ENCODE results near the gene PROM1.

The PROM1 gene

DNA sequence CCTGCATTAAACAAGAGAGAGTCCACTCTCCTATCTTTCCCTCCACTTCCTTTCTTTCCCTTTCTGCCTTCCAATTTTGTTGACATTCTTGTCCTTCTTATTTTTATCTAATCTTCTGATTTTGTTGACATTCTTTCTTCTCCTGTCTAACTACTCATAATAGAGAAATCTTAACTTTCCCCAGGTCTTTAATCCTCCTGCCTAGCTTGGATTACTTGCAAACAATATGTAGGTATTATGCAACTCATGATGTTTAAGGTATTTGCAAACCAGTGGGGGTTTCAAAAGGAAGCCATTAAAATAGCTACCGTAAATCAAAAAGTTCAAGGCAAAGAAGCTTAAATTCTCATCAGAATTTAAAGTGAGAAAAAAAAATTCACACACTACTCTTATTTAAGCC lies 53.9 kb downstream of the PROM1 start:
- DNase-seq (ENCODE audit: low read depth in 1 of 2, low spot score in 1 of 2), result no peak

DNA sequence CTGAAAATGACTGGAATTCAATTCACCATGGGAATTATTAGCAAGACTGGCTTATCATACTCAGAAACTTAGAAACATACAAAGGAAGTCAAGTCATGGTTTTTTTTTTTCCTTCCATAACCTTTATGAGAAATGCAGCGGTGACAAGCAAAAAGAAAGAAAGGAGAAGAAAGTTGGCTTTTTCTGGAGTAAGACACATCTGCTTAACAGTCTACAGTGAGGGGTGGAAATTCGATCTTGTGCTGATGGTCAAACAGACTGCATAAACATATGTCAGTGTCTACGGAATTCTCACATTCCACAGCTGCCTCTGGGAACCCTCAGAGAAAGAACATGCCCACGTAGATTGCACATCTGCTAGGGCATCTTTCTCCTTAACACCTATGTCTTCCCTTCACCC lies 54.6 kb downstream of the PROM1 start:
- no peak for DNase-seq (ENCODE audit: low read depth in 1 of 2, low spot score in 1 of 2)

- no peak for DNase-seq (ENCODE audit: low read depth in 1 of 2, low spot score in 1 of 2)
Measured at GRCh38 chr4:16027626-16028025, 56.2 kb downstream of the PROM1 start.

- no peak for DNase-seq (ENCODE audit: low read depth in 1 of 2, low spot score in 1 of 2)
Measured at GRCh38 chr4:16027114-16027513, 56.7 kb downstream of the PROM1 start.

DNA sequence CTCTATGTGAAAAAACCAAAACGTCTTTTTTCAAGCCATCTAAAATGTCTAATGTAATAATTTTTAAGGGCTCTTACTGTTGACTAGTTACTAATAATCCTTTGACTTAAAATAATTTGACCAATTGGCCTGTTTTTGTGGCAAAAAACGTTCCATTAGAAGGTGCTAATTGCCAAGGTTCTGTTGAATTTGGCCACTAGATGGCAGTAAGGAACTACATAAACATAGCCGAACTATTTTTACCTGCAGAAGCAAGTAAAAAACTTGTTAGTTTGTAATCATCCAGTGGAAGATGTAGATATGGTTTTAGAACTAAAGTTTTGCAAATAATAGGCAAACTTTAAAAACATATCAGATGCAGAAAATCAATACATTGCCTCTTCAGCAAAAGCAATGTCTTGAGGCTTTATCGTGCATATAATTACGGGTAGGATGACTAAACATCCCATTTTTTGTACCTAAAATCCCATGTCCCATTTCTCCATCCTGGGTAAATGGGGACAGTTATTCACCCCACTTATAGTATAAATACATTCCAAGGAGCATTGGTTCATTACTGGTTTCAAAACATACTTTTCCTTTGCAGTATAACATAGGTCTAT lies 57.6 kb downstream of the PROM1 start:
- DNase-seq (ENCODE audit: low read depth in 1 of 2, low spot score in 1 of 2), result peak in 1 of 2 donors; percentile 43

DNA sequence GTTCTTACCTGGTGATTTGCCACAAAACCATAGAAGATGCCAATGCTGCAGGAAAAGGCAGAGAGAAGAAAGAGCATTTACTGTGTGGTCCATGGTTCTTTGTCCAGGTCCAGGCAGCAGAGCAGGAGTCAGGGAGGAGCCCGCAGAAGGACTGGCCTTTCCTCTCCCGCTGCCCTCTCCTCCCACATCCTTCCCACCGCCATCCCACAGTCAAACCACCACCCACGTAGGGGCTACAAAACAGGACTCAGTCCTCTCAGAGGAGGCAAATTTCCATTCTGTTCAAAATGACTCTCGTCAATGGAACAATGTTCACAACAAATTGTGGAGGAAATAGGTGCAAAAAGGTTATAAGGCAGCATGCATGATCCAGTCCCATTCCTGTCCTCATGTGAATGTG lies 58.6 kb downstream of the PROM1 start:
- DNase-seq (ENCODE audit: low read depth in 1 of 2, low spot score in 1 of 2), result no peak

DNA sequence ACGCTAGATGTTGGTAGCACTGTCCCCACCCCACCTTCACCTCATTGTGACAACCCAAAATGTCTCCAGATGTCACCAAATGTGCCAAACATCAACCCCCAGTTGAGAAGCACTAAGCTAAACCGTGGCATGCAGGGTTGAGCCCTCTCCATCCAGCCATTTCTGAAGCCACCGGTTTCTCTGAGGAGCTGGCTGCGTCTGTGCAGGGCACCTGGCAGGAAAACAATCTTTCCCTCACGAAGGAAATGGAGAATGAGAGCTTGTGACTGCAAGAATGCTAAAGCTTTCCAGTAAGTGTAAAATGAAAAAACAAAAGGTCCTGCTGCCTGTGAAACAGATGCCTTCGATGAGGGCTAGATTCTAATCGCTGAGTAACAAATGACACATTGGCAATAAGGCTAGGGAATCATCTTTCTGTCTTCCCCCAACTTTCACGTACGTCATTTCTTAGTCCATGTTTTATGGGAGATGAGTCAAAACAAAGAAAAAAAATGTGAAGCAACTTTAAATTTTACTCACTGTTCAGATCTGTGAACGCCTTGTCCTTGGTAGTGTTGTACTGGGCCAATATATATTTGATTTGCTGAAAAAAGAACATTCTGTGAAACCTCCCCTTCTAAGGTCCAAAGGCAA lies 59.9 kb downstream of the PROM1 start:
- DNase-seq (ENCODE audit: low read depth in 1 of 2, low spot score in 1 of 2), result no peak

DNA sequence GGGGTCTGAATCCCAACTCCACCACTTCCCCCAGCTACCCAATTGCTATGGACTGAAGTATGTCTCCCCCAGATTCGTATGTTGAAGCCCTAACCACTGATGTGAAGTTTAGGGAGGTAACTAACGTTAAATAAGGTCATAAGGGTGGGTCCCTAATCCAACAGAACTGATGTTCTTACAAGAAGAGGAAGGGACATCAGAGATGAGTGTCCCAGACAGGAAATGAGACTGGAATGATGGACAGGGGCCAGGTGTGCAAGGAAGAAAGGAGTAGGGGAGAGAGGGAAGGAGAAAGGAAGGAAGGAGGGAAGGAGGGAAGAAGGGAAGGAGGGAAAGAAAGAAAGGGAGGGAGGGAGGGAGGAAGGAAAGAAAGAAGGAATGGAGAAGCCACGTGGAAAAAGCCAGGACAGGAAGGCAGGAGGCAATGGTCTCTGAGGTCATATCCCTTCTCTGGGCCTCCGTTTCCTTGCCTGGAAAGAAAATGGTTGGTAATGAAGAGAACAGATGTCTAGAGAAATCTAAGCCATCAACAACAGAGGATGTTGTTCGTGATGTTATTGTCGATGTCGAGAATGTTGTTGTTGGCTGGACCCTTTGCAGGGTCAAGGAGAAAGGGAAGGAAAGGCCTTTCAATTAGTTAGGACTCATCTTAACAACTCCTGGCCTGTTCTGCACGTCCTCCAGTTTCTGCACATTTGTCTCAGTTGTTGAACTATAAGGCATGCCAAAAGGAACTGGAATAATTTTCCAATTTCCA lies 61.8 kb downstream of the PROM1 start:
- DNase-seq (ENCODE audit: low read depth in 1 of 2, low spot score in 1 of 2), result no peak

DNA sequence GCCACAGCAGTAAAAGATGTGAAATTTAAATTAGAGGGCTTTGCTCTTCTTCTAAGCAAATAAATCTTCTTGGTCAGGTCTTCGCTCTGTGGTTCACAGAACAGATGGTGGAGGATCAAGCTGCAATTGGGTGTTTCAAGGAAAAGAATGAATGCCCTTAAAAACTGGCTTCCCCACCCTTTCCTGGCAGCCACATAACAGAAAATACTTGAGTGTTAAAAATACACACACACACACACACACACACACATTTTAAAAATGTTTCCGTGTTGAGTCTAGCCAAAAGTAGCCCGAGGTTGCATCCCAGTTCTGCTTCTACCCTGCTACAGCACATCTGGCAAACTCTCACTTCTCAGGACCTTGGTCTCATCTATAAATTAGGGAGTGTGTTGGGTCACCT lies 64.2 kb downstream of the PROM1 start:
- DNase-seq (ENCODE audit: low read depth in 1 of 2, low spot score in 1 of 2), result no peak

GRCh38 chr4:16018841-16019240 lies 65.0 kb downstream of the PROM1 start:
- DNase-seq (ENCODE audit: low read depth in 1 of 2, low spot score in 1 of 2), result no peak

GRCh38 chr4:16018061-16018676 lies 65.7 kb downstream of the PROM1 start:
- no peak for DNase-seq (ENCODE audit: low read depth in 1 of 2, low spot score in 1 of 2)

GRCh38 chr4:16016536-16016935 lies 67.3 kb downstream of the PROM1 start:
- DNase-seq (ENCODE audit: low read depth in 1 of 2, low spot score in 1 of 2), result no peak

- DNase-seq (ENCODE audit: low read depth in 1 of 2, low spot score in 1 of 2), result no peak
Measured at GRCh38 chr4:16011173-16011572, 72.7 kb downstream of the PROM1 start.

DNA sequence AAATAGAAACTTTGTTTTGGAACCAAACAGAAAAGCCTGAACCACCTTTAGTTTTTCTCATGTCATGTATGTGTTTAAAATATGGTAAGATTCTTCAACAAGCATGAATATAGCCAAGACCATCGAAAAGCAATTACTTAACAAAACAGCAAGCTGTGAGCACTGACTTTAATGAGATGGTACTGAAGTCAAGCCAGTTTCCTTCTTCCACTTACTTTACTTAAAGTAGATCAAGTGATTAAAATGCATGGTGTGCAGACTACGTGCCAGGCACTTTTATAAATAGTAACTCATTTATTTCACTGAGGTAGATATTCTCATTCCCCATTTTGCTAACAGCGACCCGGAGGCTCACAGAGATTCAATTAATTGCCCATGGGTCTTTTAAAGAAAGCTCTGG lies 74.7 kb downstream of the PROM1 start:
- DNase-seq (ENCODE audit: low read depth in 1 of 2, low spot score in 1 of 2), result no peak

- DNase-seq (ENCODE audit: low read depth in 1 of 2, low spot score in 1 of 2), result no peak
Measured at GRCh38 chr4:16007471-16008095, 76.2 kb downstream of the PROM1 start.

- DNase-seq (ENCODE audit: low read depth in 1 of 2, low spot score in 1 of 2), result no peak
Measured at GRCh38 chr4:16006771-16007446, 76.9 kb downstream of the PROM1 start.

GRCh38 chr4:16005676-16006075 lies 78.1 kb downstream of the PROM1 start:
- no peak for DNase-seq (ENCODE audit: low read depth in 1 of 2, low spot score in 1 of 2)

GRCh38 chr4:16001484-16001858 lies 82.4 kb downstream of the PROM1 start:
- peak; percentile 4 to 37 for DNase-seq (ENCODE audit: low read depth in 1 of 2, low spot score in 1 of 2)

- no peak for DNase-seq (ENCODE audit: low read depth in 1 of 2, low spot score in 1 of 2)
Measured at GRCh38 chr4:16000708-16001483, 82.9 kb downstream of the PROM1 start.

DNA sequence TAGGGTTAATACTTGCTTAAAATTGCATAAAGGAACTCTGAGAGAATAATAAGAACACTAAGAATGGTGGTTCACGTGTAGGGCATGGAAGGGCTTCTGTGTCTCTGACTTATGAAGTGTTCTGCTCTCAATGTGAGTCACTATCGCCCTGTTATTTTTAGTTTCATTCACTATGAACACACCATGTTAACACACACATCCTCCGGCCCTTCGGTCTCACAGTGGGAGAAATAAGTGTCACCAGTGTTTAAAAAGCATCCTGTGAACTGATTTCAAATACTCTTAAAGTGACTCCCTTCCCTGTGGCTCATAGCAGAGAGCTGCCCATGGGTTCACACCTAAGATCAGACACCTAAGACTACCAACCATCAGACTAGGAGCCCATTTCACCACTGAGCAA lies 87.0 kb downstream of the PROM1 start:
- no peak for DNase-seq (ENCODE audit: low read depth in 1 of 2, low spot score in 1 of 2)
